GM12865 (cell line): Measurements from ENCODE around the gene CD72.

Experiments used
- DNase-seq: peaks from one replicate; pipeline ENCODE4 v3.0.0; 2010; ENCODE audit warnings: low read depth
- H3K4me3 ChIP-seq: 2 replicates; pipeline ENCODE4 v1.5.1; 2011; ENCODE audit warnings: mild to moderate bottlenecking, low read depth, low read length, control low read depth
- TF ChIP-seq, protein P1 (sequence below): IDR thresholded peaks from 2 replicates; pipeline ENCODE4 v1.5.1; 2011; ENCODE audit warnings: low read length, control low read depth, low read depth, inconsistent platforms; ENCODE audit not compliant: insufficient read depth; ENCODE audit errors: missing control alignments

Gene CD72

GRCh38 chr9:35618325-35618727 is at the start of gene CD72:
TSS of gene CD72 (minus strand) at chr9:35618413. CDS start at chr9:35618303, 110 bp downstream.
- DNase-seq, result no peak
- H3K4me3 ChIP-seq, result peak within 1 kb of the TSS; percentile 65
- TF ChIP-seq, protein P1, sequence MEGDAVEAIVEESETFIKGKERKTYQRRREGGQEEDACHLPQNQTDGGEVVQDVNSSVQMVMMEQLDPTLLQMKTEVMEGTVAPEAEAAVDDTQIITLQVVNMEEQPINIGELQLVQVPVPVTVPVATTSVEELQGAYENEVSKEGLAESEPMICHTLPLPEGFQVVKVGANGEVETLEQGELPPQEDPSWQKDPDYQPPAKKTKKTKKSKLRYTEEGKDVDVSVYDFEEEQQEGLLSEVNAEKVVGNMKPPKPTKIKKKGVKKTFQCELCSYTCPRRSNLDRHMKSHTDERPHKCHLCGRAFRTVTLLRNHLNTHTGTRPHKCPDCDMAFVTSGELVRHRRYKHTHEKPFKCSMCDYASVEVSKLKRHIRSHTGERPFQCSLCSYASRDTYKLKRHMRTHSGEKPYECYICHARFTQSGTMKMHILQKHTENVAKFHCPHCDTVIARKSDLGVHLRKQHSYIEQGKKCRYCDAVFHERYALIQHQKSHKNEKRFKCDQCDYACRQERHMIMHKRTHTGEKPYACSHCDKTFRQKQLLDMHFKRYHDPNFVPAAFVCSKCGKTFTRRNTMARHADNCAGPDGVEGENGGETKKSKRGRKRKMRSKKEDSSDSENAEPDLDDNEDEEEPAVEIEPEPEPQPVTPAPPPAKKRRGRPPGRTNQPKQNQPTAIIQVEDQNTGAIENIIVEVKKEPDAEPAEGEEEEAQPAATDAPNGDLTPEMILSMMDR, result no peak

GRCh38 chr9:35667939-35668338 is 49.7 kb upstream of the CD72 start:
- no peak overlapping the region for H3K4me3 ChIP-seq
- TF ChIP-seq, protein P1, result no peak
- no peak for DNase-seq

DNA sequence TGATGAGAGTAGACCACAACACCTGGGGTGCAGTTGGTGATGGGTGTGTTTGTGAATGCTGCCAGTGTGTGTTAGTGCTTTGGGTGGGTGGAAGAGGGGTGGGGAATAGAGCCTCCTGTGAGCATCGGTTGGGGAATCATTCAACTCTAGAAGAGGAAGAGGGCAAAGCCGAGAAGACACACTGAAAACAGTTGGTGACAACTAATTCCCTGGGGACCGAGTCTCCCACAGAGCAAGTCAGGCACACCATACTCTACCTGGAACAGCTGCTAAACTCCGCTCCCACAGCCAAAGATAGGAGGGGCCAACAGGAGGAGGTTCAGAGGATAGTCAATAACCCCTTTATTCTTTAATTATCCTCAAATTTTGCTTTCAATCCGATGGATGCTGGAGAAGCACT is 48.3 kb upstream of the CD72 start:
- DNase-seq, result peak; percentile 41
- H3K4me3 ChIP-seq, result no peak overlapping the region
- TF ChIP-seq, protein P1, result no peak

DNA sequence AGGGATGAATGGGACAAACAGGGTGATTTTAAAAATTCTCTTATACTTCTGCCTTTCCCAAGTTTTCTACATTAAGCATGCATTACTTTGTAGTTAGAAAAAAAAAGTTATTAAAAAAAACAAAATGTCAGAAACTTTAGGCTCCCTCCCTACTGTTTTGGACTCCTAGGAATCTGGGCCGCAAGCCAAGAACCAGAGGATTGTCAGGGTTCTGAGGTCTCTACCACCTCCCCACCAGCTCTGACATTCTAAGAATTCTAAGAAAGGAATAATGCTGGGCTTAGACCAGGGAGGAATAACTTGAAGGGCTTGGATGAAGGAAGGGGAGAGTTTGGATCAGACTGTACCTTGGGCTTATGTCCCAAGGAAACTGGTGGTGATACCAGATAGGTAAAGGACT is 47.8 kb upstream of the CD72 start:
- TF ChIP-seq, protein P1, result no peak
- DNase-seq, result no peak
- no peak overlapping the region for H3K4me3 ChIP-seq

DNA sequence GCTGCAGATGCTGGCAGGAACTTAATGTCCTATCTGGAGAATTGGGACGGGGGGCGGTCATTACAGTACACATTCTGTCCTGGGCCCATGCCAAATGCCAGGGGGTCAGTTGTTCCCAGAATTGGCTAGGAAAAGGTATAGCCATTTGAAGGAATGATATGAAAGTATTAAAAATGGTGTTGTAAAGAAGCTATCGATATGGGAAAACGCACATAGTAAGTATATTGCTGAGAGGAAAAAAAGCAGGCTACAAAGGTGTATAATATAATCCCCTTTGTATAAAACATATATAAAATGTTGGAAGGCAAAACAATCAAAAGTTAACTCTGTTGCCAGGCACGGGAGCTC is 47.2 kb upstream of the CD72 start:
- TF ChIP-seq, protein P1, result no peak

GRCh38 chr9:35664531-35665470 is 46.6 kb upstream of the CD72 start, which contains the start of gene ARHGEF39:
TSS of gene ARHGEF39 (minus strand) at chr9:35665195. CDS start at chr9:35665169, 26 bp downstream.
- peak within 1 kb of the TSS; percentile 72 for H3K4me3 ChIP-seq
- DNase-seq, result peak; percentile 91
- TF ChIP-seq, protein P1, result peak; percentile 14

More for the DNA sequence above, 47.2 kb upstream of the CD72 start:
- DNase-seq, result no peak
- H3K4me3 ChIP-seq, result peak overlapping the region; percentile 72

DNA sequence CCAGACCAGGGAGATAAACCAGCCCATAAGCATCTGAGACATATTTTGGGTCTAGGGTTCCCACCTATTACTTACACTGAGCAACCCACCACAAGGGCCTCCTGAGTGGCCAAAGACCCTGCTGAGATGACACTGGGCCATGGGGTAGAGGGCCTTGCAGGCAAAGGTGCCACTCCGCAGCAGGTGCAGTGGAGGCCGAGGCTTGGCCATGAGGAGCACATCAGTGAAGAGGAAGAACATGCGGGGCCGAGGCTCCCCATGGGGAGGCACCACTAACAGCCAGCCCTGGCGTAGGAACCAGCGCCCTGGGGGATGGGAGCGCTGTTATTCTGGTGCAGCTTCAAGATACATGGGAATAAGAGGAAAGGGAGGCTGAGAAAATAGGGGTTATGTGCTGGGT is 44.2 kb upstream of the CD72 start:
- TF ChIP-seq, protein P1, result no peak
- no peak overlapping the region for H3K4me3 ChIP-seq
- no peak for DNase-seq
